Activated naive CD8-positive, alpha-beta T cell treated with anti-CD3 and anti-CD28 coated beads for 36 hours (primary cell): ENCODE measurements around the gene B3GNT8. TPM values are rescaled to one million over a fixed set of nuclear protein-coding genes. Genes with fewer than 3 reads are reported as not detected.

Experiments used
- DNase-seq: peaks from one replicate; pipeline ENCODE4 v3.0.0; 2021
- H3K27ac Mint-ChIP-seq: one replicate; pipeline ENCODE4 v1.8.0; 2022; ENCODE audit warnings: mild to moderate bottlenecking, moderate library complexity, mixed read lengths
- H3K27me3 Mint-ChIP-seq: one replicate; pipeline ENCODE4 v1.8.0; 2022; ENCODE audit warnings: mild to moderate bottlenecking, mixed read lengths
- H3K36me3 Mint-ChIP-seq: one replicate; pipeline ENCODE4 v1.8.0; 2021; ENCODE audit warnings: mild to moderate bottlenecking, mixed read lengths
- H3K4me1 Mint-ChIP-seq: one replicate; pipeline ENCODE4 v1.8.0; 2021; ENCODE audit warnings: mixed read lengths
- H3K4me3 Mint-ChIP-seq: one replicate; pipeline ENCODE4 v1.8.0; 2022; ENCODE audit warnings: mild to moderate bottlenecking, moderate library complexity, mixed read lengths
- H3K9me3 Mint-ChIP-seq: one replicate; pipeline ENCODE4 v1.8.0; 2022; ENCODE audit warnings: mixed read lengths
- total RNA-seq, 2 experiments: library from RNA; stranded (reverse); gene quantifications; one replicate each; pipeline ENCODE4 v1.2.3, GENCODE V29; 2021

The B3GNT8 gene
- total RNA-seq, 2 experiments from 2014 or later = 0.10 to 0.48 TPM

GRCh38 chr19:41426116-41426841 is 895 bp downstream of the B3GNT8 start:
- H3K36me3 Mint-ChIP-seq = peaks cover 9% of the 10 kb centered on the region
- no peak overlapping the region for H3K4me3 Mint-ChIP-seq
- H3K27ac Mint-ChIP-seq = peak overlapping the region; percentile 61
- peaks cover 16% of the 10 kb centered on the region for H3K4me1 Mint-ChIP-seq
- no peaks in the 10 kb centered on the region for H3K9me3 Mint-ChIP-seq
- H3K27me3 Mint-ChIP-seq = no peaks in the 10 kb centered on the region
- DNase-seq = no peak

DNA sequence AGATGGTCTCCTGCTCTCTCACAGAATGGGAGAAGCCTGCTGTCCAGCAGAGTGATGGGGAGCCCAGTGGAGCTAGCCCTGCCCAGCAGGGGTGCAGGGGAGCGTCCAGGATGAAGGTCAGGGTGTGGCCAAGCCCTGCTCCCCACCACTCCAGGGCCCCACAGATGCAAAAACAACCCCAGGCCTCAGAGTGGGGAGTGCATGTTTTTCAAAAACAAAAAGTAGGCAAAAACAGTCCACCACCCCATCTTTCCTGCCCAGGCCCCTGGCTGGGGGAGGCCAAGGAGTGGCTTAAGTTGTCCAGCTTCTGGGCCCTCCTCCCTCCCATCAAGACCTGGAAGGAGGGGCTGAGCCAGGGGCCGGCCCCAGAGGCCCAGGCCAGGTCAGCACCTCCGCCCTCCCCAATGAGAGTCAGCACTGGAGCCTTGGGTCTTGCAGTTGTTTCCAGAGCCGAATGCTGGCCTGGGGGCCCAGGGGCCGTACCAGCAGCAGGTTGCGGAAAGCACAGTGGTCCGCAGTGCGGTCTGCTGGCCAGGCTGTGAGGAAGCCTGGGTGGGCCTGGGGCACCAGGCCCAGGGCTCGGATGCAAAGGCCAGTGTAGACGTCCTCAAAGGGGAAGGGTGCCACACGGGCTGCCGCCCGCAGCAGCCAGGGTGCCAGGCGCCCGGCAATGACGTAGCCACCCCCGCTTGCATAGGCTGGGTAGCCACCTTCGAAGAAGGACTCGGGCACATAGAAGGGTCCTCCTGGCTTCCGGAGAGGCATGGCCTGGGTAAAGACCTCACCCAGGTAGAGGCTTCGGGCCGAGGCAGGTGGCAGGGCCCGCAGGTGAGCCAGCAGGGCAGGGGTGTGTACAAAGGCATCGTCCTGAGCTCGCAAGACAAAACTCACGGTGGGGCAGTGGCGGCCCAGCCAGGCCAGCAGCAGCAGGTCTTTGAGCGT is 1.7 kb downstream of the B3GNT8 start:
- Mint-ChIP-seq H3K36me3 (peaks cover 10% of the 10 kb centered on the region), H3K4me1 (peaks cover 16% of the 10 kb centered on the region), H3K27me3 (no peaks in the 10 kb centered on the region), H3K9me3 (no peaks in the 10 kb centered on the region), H3K27ac (no peak overlapping the region), H3K4me3 (no peak overlapping the region)
- no peak for DNase-seq

- Mint-ChIP-seq H3K36me3 (peaks cover 8% of the 10 kb centered on the region), H3K9me3 (no peaks in the 10 kb centered on the region), H3K27ac (no peak overlapping the region), H3K4me3 (no peak overlapping the region), H3K4me1 (peaks cover 16% of the 10 kb centered on the region), H3K27me3 (no peaks in the 10 kb centered on the region)
- DNase-seq = no peak
Measured at GRCh38 chr19:41424335-41425173, 2.6 kb downstream of the B3GNT8 start.

GRCh38 chr19:41422955-41423354 is 4.2 kb downstream of the B3GNT8 start:
- Mint-ChIP-seq H3K9me3 (no peaks in the 10 kb centered on the region), H3K4me3 (no peak overlapping the region), H3K4me1 (peaks cover 11% of the 10 kb centered on the region), H3K36me3 (peaks cover 11% of the 10 kb centered on the region), H3K27me3 (no peaks in the 10 kb centered on the region), H3K27ac (no peak overlapping the region)
- DNase-seq = no peak

- Mint-ChIP-seq H3K4me3 (no peak overlapping the region), H3K36me3 (peaks cover 11% of the 10 kb centered on the region), H3K9me3 (no peaks in the 10 kb centered on the region), H3K4me1 (peaks cover 6% of the 10 kb centered on the region), H3K27ac (no peak overlapping the region), H3K27me3 (no peaks in the 10 kb centered on the region)
- DNase-seq = no peak
Measured at GRCh38 chr19:41422456-41422855, 4.7 kb downstream of the B3GNT8 start.

DNA sequence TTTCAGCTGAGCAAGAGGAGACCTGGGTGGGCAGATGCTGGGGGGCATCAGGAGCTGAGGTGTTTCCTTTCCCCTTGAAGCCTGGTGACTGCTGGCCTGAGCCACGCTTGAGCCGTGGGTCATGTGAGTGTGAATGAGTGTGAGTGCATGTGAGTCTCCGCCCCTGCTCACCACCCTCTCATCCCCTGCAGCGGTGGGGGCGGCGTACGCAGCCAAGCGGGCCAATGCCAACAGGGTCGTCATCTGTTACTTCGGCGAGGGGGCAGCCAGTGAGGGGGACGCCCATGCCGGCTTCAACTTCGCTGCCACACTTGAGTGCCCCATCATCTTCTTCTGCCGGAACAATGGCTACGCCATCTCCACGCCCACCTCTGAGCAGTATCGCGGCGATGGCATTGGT is 5.2 kb downstream of the B3GNT8 start:
- no peaks in the 10 kb centered on the region for H3K27me3 Mint-ChIP-seq
- peaks cover 11% of the 10 kb centered on the region for H3K36me3 Mint-ChIP-seq
- no peak for DNase-seq
- no peak overlapping the region for H3K4me3 Mint-ChIP-seq
- no peaks in the 10 kb centered on the region for H3K9me3 Mint-ChIP-seq
- H3K27ac Mint-ChIP-seq = no peak overlapping the region
- peaks cover 3% of the 10 kb centered on the region for H3K4me1 Mint-ChIP-seq

DNA sequence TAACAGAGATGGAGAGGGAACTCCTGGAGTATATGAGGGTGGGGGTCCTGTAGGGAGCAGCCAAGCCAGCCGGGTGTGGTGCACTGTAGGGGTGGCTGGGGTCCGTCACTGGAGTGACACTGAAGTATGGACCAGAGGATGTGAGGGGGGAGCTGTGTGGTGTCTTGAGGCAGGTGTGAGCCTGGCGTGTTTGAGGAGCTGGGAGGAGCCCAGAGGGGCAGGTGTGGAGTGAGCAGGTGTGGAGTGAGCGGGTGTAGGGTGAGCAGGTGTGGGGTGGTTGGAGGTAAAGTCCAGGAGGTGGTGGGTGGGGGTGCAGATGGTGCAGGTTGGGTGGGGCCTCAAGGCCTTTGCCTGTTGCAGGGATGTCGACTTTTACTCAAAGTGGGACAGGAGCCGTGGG is 5.9 kb downstream of the B3GNT8 start:
- Mint-ChIP-seq H3K4me3 (no peak overlapping the region), H3K9me3 (no peaks in the 10 kb centered on the region), H3K36me3 (peaks cover 11% of the 10 kb centered on the region), H3K27me3 (no peaks in the 10 kb centered on the region), H3K4me1 (no peaks in the 10 kb centered on the region), H3K27ac (peak overlapping the region; percentile 47)
- no peak for DNase-seq

DNA sequence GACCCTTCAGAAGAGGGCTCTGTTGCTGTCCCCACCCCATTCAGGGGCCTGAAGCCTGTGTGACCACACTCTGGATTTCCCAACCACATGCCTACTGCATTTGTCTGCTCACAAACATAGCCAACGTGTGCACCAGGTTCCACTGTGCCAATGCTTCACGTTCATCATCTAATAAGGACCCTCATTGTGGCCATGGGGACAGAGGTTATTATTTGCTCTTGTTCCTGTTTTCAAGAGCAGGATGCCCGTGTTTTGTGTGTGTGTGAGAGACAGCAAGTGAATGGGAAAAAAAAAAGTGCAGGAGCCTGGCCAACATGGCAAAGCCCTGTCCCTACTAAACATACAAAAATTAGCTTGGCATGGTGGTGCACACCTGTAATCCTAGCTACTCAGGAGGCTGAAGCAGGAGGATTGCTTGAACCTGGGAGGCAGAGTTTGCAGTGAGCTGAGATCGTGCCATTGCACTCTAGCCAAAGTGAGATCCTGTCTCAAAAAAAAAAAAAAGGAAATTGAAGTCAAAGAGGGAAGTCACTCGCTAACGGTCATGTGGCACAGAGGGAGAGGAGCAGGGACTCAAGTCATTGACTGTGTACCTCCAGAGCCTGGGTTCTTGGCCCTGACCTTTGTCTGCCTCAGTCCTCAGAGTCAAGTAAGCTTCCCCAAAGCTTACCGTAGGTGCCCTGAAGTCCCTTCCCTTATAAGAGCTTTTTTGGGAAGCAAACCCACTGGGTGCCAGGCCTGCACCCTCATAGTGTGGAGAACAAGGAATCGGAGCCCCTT is 6.9 kb downstream of the B3GNT8 start:
- no peak for DNase-seq
- Mint-ChIP-seq H3K36me3 (peaks cover 11% of the 10 kb centered on the region), H3K27me3 (no peaks in the 10 kb centered on the region), H3K9me3 (no peaks in the 10 kb centered on the region), H3K4me3 (no peak overlapping the region), H3K27ac (no peak overlapping the region), H3K4me1 (no peaks in the 10 kb centered on the region)

DNA sequence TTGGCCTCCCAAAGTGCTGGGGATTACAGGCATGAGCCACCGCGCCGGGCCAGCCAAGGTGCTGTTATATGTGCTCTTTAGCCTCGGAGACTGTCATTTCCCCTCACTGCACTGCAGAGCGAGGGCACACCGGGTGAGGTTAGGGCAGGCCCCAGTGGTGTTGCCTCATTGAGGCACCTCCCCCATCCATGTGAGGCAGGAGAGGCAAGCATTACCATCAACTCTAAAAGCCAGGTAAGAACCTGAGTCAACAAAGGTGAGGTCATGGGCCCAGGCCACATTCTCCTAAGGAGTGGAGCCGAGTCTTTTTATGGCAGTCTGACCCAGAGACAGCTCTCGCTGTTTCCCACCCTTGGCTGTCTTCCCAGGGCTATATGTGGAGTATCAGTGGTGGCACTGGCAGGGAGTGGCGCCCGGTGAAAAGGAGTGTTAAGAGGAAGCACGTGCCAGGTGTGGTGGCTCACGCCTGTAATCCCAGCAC is 10.9 kb downstream of the B3GNT8 start:
- Mint-ChIP-seq H3K27ac (no peak overlapping the region), H3K36me3 (peaks cover 15% of the 10 kb centered on the region), H3K9me3 (no peaks in the 10 kb centered on the region), H3K27me3 (no peaks in the 10 kb centered on the region), H3K4me3 (no peak overlapping the region), H3K4me1 (no peaks in the 10 kb centered on the region)
- DNase-seq = no peak

- no peaks in the 10 kb centered on the region for H3K27me3 Mint-ChIP-seq
- H3K9me3 Mint-ChIP-seq = no peaks in the 10 kb centered on the region
- no peak overlapping the region for H3K4me3 Mint-ChIP-seq
- DNase-seq = no peak
- peaks cover 13% of the 10 kb centered on the region for H3K36me3 Mint-ChIP-seq
- H3K4me1 Mint-ChIP-seq = peaks cover 1% of the 10 kb centered on the region
- H3K27ac Mint-ChIP-seq = no peak overlapping the region
Measured at GRCh38 chr19:41415154-41415571, 12.0 kb downstream of the B3GNT8 start.

DNA sequence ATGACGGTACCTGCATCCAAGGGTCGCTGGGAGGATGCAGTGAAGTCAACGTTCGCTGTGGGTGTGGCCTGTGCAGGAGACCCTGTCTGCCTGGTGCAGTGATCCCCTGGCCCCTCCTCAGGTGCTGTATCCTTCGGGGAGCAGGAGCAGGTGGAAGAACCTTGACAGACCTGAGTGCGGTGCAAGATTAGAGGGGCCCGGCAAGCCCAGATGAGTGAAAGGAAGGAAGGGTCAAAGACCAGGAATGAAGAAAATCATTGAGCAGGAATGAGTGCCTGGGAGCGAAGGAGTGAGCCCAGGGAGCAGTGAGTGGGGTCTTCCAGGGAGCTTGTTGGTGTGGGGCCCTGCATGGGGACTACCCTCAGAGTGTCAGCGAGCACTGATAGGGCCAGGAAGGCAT is 12.7 kb downstream of the B3GNT8 start:
- Mint-ChIP-seq H3K4me1 (peaks cover 6% of the 10 kb centered on the region), H3K27me3 (no peaks in the 10 kb centered on the region), H3K36me3 (peaks cover 12% of the 10 kb centered on the region), H3K4me3 (no peak overlapping the region), H3K27ac (peak overlapping the region; percentile 28), H3K9me3 (no peaks in the 10 kb centered on the region)
- DNase-seq = no peak

- no peaks in the 10 kb centered on the region for H3K9me3 Mint-ChIP-seq
- no peaks in the 10 kb centered on the region for H3K27me3 Mint-ChIP-seq
- no peak overlapping the region for H3K27ac Mint-ChIP-seq
- DNase-seq = no peak
- no peak overlapping the region for H3K4me3 Mint-ChIP-seq
- H3K4me1 Mint-ChIP-seq = peaks cover 9% of the 10 kb centered on the region
- H3K36me3 Mint-ChIP-seq = peaks cover 9% of the 10 kb centered on the region
Measured at GRCh38 chr19:41413947-41414346, 13.2 kb downstream of the B3GNT8 start.

GRCh38 chr19:41412953-41413352 is 14.2 kb downstream of the B3GNT8 start:
- no peaks in the 10 kb centered on the region for H3K27me3 Mint-ChIP-seq
- H3K9me3 Mint-ChIP-seq = no peaks in the 10 kb centered on the region
- H3K4me3 Mint-ChIP-seq = no peak overlapping the region
- H3K4me1 Mint-ChIP-seq = peaks cover 9% of the 10 kb centered on the region
- H3K36me3 Mint-ChIP-seq = peaks cover 9% of the 10 kb centered on the region
- DNase-seq = no peak
- no peak overlapping the region for H3K27ac Mint-ChIP-seq

DNA sequence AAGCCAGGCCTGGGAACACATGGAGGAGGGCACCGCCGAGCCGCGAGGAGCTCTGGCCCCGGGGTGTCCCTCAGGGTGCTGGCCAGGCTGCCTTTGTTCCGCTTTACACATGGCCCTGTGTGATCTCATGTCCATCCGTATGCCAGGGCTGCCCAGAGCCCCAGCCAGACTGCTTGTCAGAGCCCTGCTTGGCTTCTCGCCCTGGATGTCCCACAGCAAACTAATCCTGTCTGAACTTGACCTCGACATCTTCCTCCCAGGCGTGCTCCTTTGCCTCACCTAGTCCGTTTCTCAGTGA is 15.3 kb downstream of the B3GNT8 start:
- H3K4me1 Mint-ChIP-seq = peaks cover 9% of the 10 kb centered on the region
- no peaks in the 10 kb centered on the region for H3K27me3 Mint-ChIP-seq
- H3K4me3 Mint-ChIP-seq = no peak overlapping the region
- peaks cover 9% of the 10 kb centered on the region for H3K36me3 Mint-ChIP-seq
- H3K9me3 Mint-ChIP-seq = no peaks in the 10 kb centered on the region
- no peak overlapping the region for H3K27ac Mint-ChIP-seq
- DNase-seq = no peak
